HUES64 (cell line): ENCODE data around the gene DERA.

ENCODE experiments used
- H3K27ac ChIP-seq: 2 replicates; pipeline ENCODE4 v1.7.0; 2013; ENCODE audit warnings: low read depth, low read length, inconsistent platforms
- H3K27me3 ChIP-seq: 2 replicates; pipeline ENCODE4 v1.6.1; 2013; ENCODE audit warnings: mild to moderate bottlenecking, low read length; ENCODE audit not compliant: insufficient read depth
- H3K36me3 ChIP-seq: 2 replicates; pipeline ENCODE4 v1.6.1; 2013; ENCODE audit warnings: mild to moderate bottlenecking, low read length; ENCODE audit not compliant: insufficient read depth
- H3K4me1 ChIP-seq: 2 replicates; pipeline ENCODE4 v1.6.1; 2013; ENCODE audit warnings: mild to moderate bottlenecking, low read length, moderate library complexity; ENCODE audit not compliant: insufficient read depth
- H3K4me3 ChIP-seq: 2 replicates; pipeline ENCODE4 v1.5.1; 2013; ENCODE audit warnings: mild to moderate bottlenecking, low read length, moderate library complexity
- H3K9ac ChIP-seq: 2 replicates; pipeline ENCODE4 v1.6.1; 2013; ENCODE audit warnings: mild to moderate bottlenecking, low read depth, low read length
- H3K9me3 ChIP-seq: 2 replicates; pipeline ENCODE4 v1.6.1; 2013; ENCODE audit warnings: low read depth, low read length; ENCODE audit not compliant: insufficient read depth
- WGBS: fragments of 150-250, 120-280 bp; methylation state at CpG from one replicate; pipeline ENCODE4 v1.1.7; 2013; ENCODE audit warnings: missing lambda C conversion rate; 5-methylcytosine and 5-hydroxymethylcytosine counted together

Gene DERA

DNA sequence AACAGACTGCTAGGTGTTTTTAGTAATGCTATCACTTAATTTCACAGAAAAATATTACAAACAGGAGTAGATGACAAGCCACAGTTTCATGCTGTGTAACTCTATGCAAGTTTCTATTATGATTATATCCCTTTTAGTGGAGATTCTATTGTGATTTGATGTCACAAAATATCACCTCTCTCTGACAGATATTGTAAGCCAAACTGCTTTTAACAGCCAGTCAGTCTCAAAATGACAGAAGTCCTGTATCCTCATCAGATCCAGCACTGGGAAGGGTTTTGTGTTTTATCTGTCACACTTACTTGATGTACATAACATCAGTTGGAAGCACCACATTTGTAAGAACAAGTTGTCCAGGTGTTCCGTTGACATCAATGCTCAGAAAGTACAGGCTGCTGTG lies 164.8 kb downstream of the DERA start:
- no peak overlapping the region for H3K27ac ChIP-seq
- no peaks in the 10 kb centered on the region for H3K4me1 ChIP-seq
- no peak overlapping the region for H3K4me3 ChIP-seq
- no peaks in the 10 kb centered on the region for H3K36me3 ChIP-seq
- H3K9ac ChIP-seq, result no peak overlapping the region
- no peaks in the 10 kb centered on the region for H3K9me3 ChIP-seq
- no peaks in the 10 kb centered on the region for H3K27me3 ChIP-seq
- WGBS, result 87% methylated on average over 1 of the region's 1 CpG

DNA sequence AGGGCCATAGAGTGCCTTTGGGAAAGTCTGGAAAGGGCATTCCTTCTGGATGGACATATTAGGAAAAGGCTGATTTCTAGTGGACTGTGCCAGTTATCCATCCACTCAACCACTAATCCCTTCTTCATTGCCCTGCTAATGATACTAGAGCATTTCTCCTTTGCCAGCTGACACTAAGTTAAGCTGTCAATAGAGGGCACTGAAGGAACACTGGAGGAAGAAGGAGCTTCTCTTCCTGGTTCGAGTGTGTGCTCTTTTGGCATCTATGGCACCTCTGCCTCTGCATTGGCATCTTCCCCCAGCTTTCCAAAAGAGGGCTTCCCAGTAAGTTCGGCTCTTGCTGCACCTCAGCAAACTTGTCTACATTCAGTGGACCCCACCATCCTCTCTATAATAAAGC lies 165.4 kb downstream of the DERA start:
- H3K9me3 ChIP-seq, result no peaks in the 10 kb centered on the region
- no peak overlapping the region for H3K9ac ChIP-seq
- H3K27ac ChIP-seq, result no peak overlapping the region
- no peaks in the 10 kb centered on the region for H3K4me1 ChIP-seq
- no peak overlapping the region for H3K4me3 ChIP-seq
- H3K36me3 ChIP-seq, result no peaks in the 10 kb centered on the region
- H3K27me3 ChIP-seq, result no peaks in the 10 kb centered on the region
- WGBS, result 49% methylated on average over 2 of the region's 2 CpGs

- Histone ChIP-seq H3K4me3 (no peak overlapping the region), H3K27me3 (no peaks in the 10 kb centered on the region), H3K9me3 (no peaks in the 10 kb centered on the region), H3K27ac (no peak overlapping the region), H3K36me3 (no peaks in the 10 kb centered on the region), H3K4me1 (no peaks in the 10 kb centered on the region), H3K9ac (no peak overlapping the region)
- no CpG with 5 or more reads among the region's 1 CpG for WGBS
Measured at GRCh38 chr12:16076970-16077522, 165.9 kb downstream of the DERA start.

DNA sequence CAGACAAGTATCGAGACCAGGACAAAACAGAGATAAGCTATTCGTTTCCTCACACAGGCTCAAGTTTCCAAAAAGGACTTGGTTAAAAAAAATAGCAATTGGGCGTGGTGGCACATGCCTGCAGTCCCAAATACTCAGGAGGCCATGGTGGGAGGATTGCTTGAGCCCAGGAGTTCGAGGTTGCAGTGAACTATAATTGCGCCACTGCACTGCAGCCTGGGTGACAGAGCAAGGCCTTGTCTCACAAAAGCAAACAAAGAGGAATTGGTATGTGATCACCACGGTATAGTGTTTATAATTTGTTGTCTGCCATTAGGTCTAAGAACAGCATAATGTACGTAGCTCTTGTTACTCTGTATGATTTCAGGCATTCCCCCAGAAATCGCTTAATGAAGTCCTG lies 175.3 kb downstream of the DERA start:
- Histone ChIP-seq H3K4me1 (peaks cover 12% of the 10 kb centered on the region), H3K27ac (no peak overlapping the region), H3K9me3 (0 out of 2 replicates have a peak, but pooled peaks cover 2% of the 10 kb centered on the region), H3K36me3 (no peaks in the 10 kb centered on the region), H3K27me3 (no peaks in the 10 kb centered on the region), H3K9ac (no peak overlapping the region), H3K4me3 (no peak overlapping the region)
- WGBS, result 89% methylated on average over 8 of the region's 8 CpGs

DNA sequence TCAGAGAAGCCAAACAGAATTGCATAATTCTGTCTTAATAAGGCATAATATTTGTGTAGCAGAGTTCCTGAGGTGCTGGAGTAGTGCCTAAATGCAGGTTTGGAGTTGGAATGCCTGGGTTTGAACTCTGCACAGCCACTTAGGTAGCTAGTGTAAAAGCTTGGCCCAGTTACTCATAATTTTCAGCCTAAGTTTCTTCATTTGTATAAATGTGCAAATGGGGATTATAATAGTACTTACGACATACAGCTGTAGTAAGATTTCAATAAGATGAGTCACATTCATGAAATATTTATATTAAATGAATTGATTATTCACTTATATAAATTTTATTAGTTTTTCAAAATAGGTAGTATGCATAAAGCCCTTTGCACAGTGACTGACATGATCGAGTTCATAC lies 175.8 kb downstream of the DERA start:
- H3K4me1 ChIP-seq, result peaks cover 12% of the 10 kb centered on the region
- no peak overlapping the region for H3K4me3 ChIP-seq
- WGBS, result 97% methylated on average over 1 of the region's 2 CpGs
- no peak overlapping the region for H3K9ac ChIP-seq
- H3K27ac ChIP-seq, result no peak overlapping the region
- no peaks in the 10 kb centered on the region for H3K36me3 ChIP-seq
- 0 out of 2 replicates have a peak, but pooled peaks cover 5% of the 10 kb centered on the region for H3K9me3 ChIP-seq
- H3K27me3 ChIP-seq, result no peaks in the 10 kb centered on the region
